Measurements from ENCODE around the gene UBE2S.

- TF ChIP-seq POLR2A (IDR thresholded peaks at IDR 0.05; ENCODE audit: control extremely low read depth in 1 of 2, low read depth in 2 of 2, low read length in 2 of 2) = peak in 1 of 2 experiments; percentile 26; a peak in 1 of 3 replicates
- TF ChIP-seq TCF12 (IDR thresholded peaks at IDR 0.05; ENCODE audit: low read depth, low read length) = no peak
- no peak for TF ChIP-seq CEBPB (IDR thresholded peaks at IDR 0.05; ENCODE audit: low read depth, low read length)
- no peak for TF ChIP-seq SRF (IDR thresholded peaks at IDR 0.05; ENCODE audit: low read depth, low read length)
- TF ChIP-seq, protein P1, sequence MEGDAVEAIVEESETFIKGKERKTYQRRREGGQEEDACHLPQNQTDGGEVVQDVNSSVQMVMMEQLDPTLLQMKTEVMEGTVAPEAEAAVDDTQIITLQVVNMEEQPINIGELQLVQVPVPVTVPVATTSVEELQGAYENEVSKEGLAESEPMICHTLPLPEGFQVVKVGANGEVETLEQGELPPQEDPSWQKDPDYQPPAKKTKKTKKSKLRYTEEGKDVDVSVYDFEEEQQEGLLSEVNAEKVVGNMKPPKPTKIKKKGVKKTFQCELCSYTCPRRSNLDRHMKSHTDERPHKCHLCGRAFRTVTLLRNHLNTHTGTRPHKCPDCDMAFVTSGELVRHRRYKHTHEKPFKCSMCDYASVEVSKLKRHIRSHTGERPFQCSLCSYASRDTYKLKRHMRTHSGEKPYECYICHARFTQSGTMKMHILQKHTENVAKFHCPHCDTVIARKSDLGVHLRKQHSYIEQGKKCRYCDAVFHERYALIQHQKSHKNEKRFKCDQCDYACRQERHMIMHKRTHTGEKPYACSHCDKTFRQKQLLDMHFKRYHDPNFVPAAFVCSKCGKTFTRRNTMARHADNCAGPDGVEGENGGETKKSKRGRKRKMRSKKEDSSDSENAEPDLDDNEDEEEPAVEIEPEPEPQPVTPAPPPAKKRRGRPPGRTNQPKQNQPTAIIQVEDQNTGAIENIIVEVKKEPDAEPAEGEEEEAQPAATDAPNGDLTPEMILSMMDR (IDR thresholded peaks at IDR 0.05; ENCODE audit: control extremely low read depth in 1 of 3, insufficient read depth in 1 of 3, low read depth in 1 of 3, low read length in 3 of 3) = peak in 1 of 3 experiments; percentile 18; a peak in 1 of 4 replicates
- no peak for TF ChIP-seq JUN (IDR thresholded peaks at IDR 0.05; ENCODE audit: low read depth, low read length)
- no peak for TF ChIP-seq YY1 (IDR thresholded peaks at IDR 0.05; ENCODE audit: low read depth, low read length)
These were observed 24.1 kb downstream of the UBE2S start for GRCh38 chr19:55383279-55384130.

Data from H1 (cell line).